ENCODE measurements around the gene CNTNAP5.

The CNTNAP5 gene

DNA sequence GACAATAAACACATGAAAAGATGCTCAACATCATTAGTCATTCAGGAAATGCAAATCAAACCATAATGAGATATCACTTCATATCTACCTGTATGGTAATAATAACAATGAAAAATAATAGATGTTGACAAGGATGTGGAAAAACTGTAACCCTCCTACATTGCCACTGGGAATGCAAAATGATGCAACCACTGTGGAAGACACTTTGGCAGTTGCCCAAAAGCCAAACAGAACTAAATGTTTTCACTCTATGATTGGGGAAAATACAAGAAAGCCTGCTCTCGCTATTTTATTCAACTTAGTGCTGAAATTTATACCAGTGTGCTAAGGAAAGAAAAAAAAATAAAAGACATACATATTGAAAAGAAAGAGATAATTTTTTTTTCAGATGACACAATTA is 934.5 kb downstream of the CNTNAP5 start:
- DNase-seq = no peak

DNA sequence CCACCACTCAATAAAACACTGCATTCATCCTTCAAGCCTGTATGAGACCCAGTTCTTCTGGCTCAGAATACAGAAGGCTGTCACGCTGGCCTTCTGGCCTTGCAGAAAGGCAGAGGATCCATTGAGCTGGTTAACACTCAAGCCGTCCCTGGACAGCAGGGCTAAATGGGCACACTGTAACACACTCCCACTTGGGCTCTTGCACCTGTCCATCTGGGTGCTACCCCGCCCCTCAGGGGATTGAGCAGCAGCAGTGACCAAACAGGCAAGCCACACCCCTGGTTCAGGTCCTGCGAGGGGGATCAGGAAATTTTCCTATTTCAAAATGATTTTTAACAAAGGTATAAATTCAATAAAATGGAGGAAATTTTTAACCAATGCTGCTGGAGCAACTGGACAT is 936.0 kb downstream of the CNTNAP5 start:
- DNase-seq = no peak

Measured in cerebellar nuclear complex (tissue), 1 donor.